WTC11 (cell line): ENCODE results near the gene PRKCSH. TPM values are rescaled to one million over a fixed set of nuclear protein-coding genes. Genes with fewer than 3 reads are reported as not detected.

Source experiments
- ATAC-seq: fragments of 200-7000 bp; cut with Tn5 transposase; 2 replicates; pipeline ENCODE4 v1.10.0; 2021; ENCODE audit warnings: mild to moderate bottlenecking, moderate library complexity
- CTCF ChIA-PET: fragments of 300-600 bp; sonication (Branson Sonifier 250); formaldehyde crosslinking; loops from one replicate; lab custom pipeline; 2021; ENCODE audit warnings: antibody characterized with exemption; lab: Charles Lee
- POLR2A ChIA-PET: fragments of 350-600 bp; sonication (Branson Sonifier 250); formaldehyde crosslinking; loops from one replicate; lab custom pipeline; 2021; ENCODE audit warnings: antibody characterized with exemption; lab: Charles Lee
- DNase-seq: peaks from one replicate; pipeline ENCODE4 v3.0.0; 2021; ENCODE audit warnings: low spot score
- H3K27ac Mint-ChIP-seq: 2 replicates; pipeline ENCODE4 v1.8.0; 2021; ENCODE audit warnings: mixed read lengths
- H3K27me3 Mint-ChIP-seq: 2 replicates; pipeline ENCODE4 v1.8.0; 2021; ENCODE audit warnings: low read depth, mild to moderate bottlenecking, moderate library complexity, mixed read lengths
- H3K36me3 Mint-ChIP-seq: 2 replicates; pipeline ENCODE4 v1.8.0; 2021; ENCODE audit warnings: mixed read lengths
- H3K4me1 Mint-ChIP-seq: 2 replicates; pipeline ENCODE4 v1.8.0; 2022; ENCODE audit warnings: mixed read lengths
- H3K4me3 Mint-ChIP-seq: 2 replicates; pipeline ENCODE4 v1.8.0; 2021; ENCODE audit warnings: mild to moderate bottlenecking, moderate library complexity, mixed read lengths
- H3K9me3 Mint-ChIP-seq: 2 replicates; pipeline ENCODE4 v1.8.0; 2021; ENCODE audit warnings: mixed read lengths
- ATF3 ChIP-seq: sonication (generic); formaldehyde crosslinking; conservative IDR thresholded peaks from 2 replicates; pipeline ENCODE4 v1.8.1; 2022; ENCODE audit warnings: mild to moderate bottlenecking, missing genetic modification reagents
- CREB1 ChIP-seq: sonication (generic); formaldehyde crosslinking; IDR thresholded peaks from 2 replicates; pipeline ENCODE4 v1.8.0; 2023; ENCODE audit warnings: mild to moderate bottlenecking, missing genetic modification reagents
- E2F1 ChIP-seq: sonication (generic); formaldehyde crosslinking; IDR thresholded peaks from 2 replicates; pipeline ENCODE4 v1.8.0; 2022; ENCODE audit warnings: mild to moderate bottlenecking, missing genetic modification reagents
- MXD4 ChIP-seq: fragments of 250-450 bp; sonication (Bioruptor Pico); IDR thresholded peaks from 2 replicates; pipeline ENCODE4 v1.8.0; 2021; ENCODE audit warnings: mild to moderate bottlenecking, moderate library complexity, borderline replicate concordance
- MYBL2 ChIP-seq: sonication (generic); formaldehyde crosslinking; IDR thresholded peaks from 2 replicates; pipeline ENCODE4 v1.8.1; 2023; ENCODE audit warnings: mild to moderate bottlenecking, moderate library complexity, missing genetic modification reagents
- OVOL2 ChIP-seq: fragments of 250-450 bp; sonication (Bioruptor Pico); IDR thresholded peaks from 2 replicates; pipeline ENCODE4 v1.9.0; 2021; ENCODE audit warnings: mild to moderate bottlenecking, borderline replicate concordance
- PREB ChIP-seq: sonication (generic); formaldehyde crosslinking; IDR thresholded peaks from 2 replicates; pipeline ENCODE4 v1.8.1; 2022; ENCODE audit warnings: mild to moderate bottlenecking, missing genetic modification reagents, moderate library complexity, borderline replicate concordance
- SMAD4 ChIP-seq: sonication (generic); formaldehyde crosslinking; IDR thresholded peaks from 2 replicates; pipeline ENCODE4 v1.8.0; 2022; ENCODE audit warnings: mild to moderate bottlenecking, missing genetic modification reagents
- TP53 ChIP-seq: sonication (generic); formaldehyde crosslinking; IDR thresholded peaks from 2 replicates; pipeline ENCODE4 v1.8.1; 2023; ENCODE audit warnings: mild to moderate bottlenecking, missing genetic modification reagents
- ZMAT4 ChIP-seq: fragments of 250-450 bp; sonication (Bioruptor Pico); IDR thresholded peaks from 2 replicates; pipeline ENCODE4 v1.9.0; 2021; ENCODE audit warnings: mild to moderate bottlenecking
- ZNF263 ChIP-seq: sonication (generic); formaldehyde crosslinking; IDR thresholded peaks from 2 replicates; pipeline ENCODE4 v1.8.1; 2022; ENCODE audit warnings: low read depth, mild to moderate bottlenecking, moderate library complexity, missing genetic modification reagents
- total RNA-seq: library from RNA; stranded (reverse); gene quantifications from 3 replicates; pipeline ENCODE4 v1.2.3, GENCODE V29; 2021
- TF ChIP-seq, protein P1 (sequence below): fragments of 250-450 bp; sonication (Bioruptor Pico); IDR thresholded peaks from 2 replicates; pipeline ENCODE4 v2.1.2; 2022; ENCODE audit warnings: mild to moderate bottlenecking, moderate library complexity
- TF ChIP-seq, protein P2 (sequence below): sonication (generic); formaldehyde crosslinking; IDR thresholded peaks from 2 replicates; pipeline ENCODE4 v1.8.0; 2022; ENCODE audit warnings: missing genetic modification reagents
- TF ChIP-seq, protein P3 (sequence below): fragments of 250-450 bp; sonication (Bioruptor Pico); IDR thresholded peaks from 2 replicates; pipeline ENCODE4 v1.9.0; 2021; ENCODE audit warnings: mild to moderate bottlenecking, borderline replicate concordance

PRKCSH gene
- total RNA-seq, 1 experiment from 2014 or later = 396 TPM

GRCh38 chr19:11416346-11417052 lies 18.9 kb upstream of the PRKCSH start:
- ATAC-seq (no peak), DNase-seq (no peak)
- Mint-ChIP-seq H3K4me1 (peaks cover 12% of the 10 kb centered on the region), H3K9me3 (no peaks in the 10 kb centered on the region), H3K36me3 (peaks cover 12% of the 10 kb centered on the region), H3K4me3 (peak overlapping the region; percentile 87), H3K27ac (peak overlapping the region; percentile 53; the same call in 1 of the 2 replicates), H3K27me3 (peaks cover 14% of the 10 kb centered on the region)
- ChIA-PET POLR2A (no interaction called here), CTCF (interaction anchor here (0.6 to 7.8 kb wide), 5 partner anchors 33 to 66 kb away, joined by 3 to 308 read pairs (median 8); partner anchors contain the start of gene EPOR)
- TF ChIP-seq ZMAT4 (no peak), ZNF263 (CRISPR knock-in tag) (no peak), PREB (CRISPR knock-in tag) (no peak), MXD4 (CRISPR knock-in tag) (no peak)

GRCh38 chr19:11418094-11418548 lies 17.3 kb upstream of the PRKCSH start:
- POLR2A ChIA-PET = interaction anchor here (1.0 to 7.8 kb wide), 7 partner anchors 13 to 72 kb away, joined by 4 to 115 read pairs (median 5); partner anchors contain the start of genes CCDC159, EPOR, ODAD3 and PRKCSH
- Mint-ChIP-seq H3K36me3 (peaks cover 6% of the 10 kb centered on the region; the same call in 1 of the 2 replicates), H3K4me3 (peak overlapping the region; percentile 87), H3K4me1 (peaks cover 15% of the 10 kb centered on the region), H3K27me3 (peaks cover 17% of the 10 kb centered on the region), H3K27ac (peak overlapping the region; percentile 98), H3K9me3 (no peaks in the 10 kb centered on the region)
- CTCF ChIA-PET = interaction anchor here (0.7 to 7.8 kb wide), 18 partner anchors 11 to 175 kb away, joined by 3 to 308 read pairs (median 5); partner anchors contain the start of genes CCDC159, EPOR, ODAD3 and PRKCSH
- ATAC-seq (no peak), DNase-seq (no peak)
- 0 out of 2 replicates have a peak, but pooled peaks have one; percentile 15 for TF ChIP-seq E2F1 (CRISPR knock-in tag)
- no peak for TF ChIP-seq OVOL2

GRCh38 chr19:11418549-11419506 lies 16.6 kb upstream of the PRKCSH start, which contains the start of gene RGL3:
Gene RGL3, minus strand, starts transcription at chr19:11419314. Its CDS starts 36 bp downstream, at chr19:11419278.
- DNase-seq (peak; percentile 93), ATAC-seq (peak; percentile 54)
- Mint-ChIP-seq H3K4me1 (peaks cover 19% of the 10 kb centered on the region), H3K36me3 (peaks cover 6% of the 10 kb centered on the region; the same call in 1 of the 2 replicates), H3K27ac (peak within 1 kb of the TSS; percentile 98), H3K4me3 (peak within 1 kb of the TSS; percentile 87), H3K9me3 (no peaks in the 10 kb centered on the region), H3K27me3 (peaks cover 24% of the 10 kb centered on the region)
- ChIA-PET CTCF (interaction anchor here (0.6 to 7.8 kb wide), 22 partner anchors 12 to 221 kb away, joined by 3 to 308 read pairs (median 5); partner anchors contain the start of genes CCDC159, EPOR, ODAD3 and PRKCSH), POLR2A (interaction anchor here (0.7 to 7.8 kb wide), 8 partner anchors 13 to 73 kb away, joined by 3 to 115 read pairs (median 5); partner anchors contain the start of genes CCDC159, EPOR, ODAD3 and PRKCSH)
- TF ChIP-seq CREB1 (CRISPR knock-in tag) (no peak), SMAD4 (CRISPR knock-in tag) (no peak), MYBL2 (CRISPR knock-in tag) (no peak; the same call in 1 of the 2 replicates), TP53 (CRISPR knock-in tag) (no peak), ATF3 (CRISPR knock-in tag) (no peak)
- TF ChIP-seq, protein P1, sequence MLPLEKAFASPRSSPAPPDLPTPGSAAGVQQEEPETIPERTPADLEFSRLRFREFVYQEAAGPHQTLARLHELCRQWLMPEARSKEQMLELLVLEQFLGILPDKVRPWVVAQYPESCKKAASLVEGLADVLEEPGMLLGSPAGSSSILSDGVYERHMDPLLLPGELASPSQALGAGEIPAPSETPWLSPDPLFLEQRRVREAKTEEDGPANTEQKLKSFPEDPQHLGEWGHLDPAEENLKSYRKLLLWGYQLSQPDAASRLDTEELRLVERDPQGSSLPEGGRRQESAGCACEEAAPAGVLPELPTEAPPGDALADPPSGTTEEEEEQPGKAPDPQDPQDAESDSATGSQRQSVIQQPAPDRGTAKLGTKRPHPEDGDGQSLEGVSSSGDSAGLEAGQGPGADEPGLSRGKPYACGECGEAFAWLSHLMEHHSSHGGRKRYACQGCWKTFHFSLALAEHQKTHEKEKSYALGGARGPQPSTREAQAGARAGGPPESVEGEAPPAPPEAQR (CRISPR knock-in tag) = no peak
- TF ChIP-seq, protein P2, sequence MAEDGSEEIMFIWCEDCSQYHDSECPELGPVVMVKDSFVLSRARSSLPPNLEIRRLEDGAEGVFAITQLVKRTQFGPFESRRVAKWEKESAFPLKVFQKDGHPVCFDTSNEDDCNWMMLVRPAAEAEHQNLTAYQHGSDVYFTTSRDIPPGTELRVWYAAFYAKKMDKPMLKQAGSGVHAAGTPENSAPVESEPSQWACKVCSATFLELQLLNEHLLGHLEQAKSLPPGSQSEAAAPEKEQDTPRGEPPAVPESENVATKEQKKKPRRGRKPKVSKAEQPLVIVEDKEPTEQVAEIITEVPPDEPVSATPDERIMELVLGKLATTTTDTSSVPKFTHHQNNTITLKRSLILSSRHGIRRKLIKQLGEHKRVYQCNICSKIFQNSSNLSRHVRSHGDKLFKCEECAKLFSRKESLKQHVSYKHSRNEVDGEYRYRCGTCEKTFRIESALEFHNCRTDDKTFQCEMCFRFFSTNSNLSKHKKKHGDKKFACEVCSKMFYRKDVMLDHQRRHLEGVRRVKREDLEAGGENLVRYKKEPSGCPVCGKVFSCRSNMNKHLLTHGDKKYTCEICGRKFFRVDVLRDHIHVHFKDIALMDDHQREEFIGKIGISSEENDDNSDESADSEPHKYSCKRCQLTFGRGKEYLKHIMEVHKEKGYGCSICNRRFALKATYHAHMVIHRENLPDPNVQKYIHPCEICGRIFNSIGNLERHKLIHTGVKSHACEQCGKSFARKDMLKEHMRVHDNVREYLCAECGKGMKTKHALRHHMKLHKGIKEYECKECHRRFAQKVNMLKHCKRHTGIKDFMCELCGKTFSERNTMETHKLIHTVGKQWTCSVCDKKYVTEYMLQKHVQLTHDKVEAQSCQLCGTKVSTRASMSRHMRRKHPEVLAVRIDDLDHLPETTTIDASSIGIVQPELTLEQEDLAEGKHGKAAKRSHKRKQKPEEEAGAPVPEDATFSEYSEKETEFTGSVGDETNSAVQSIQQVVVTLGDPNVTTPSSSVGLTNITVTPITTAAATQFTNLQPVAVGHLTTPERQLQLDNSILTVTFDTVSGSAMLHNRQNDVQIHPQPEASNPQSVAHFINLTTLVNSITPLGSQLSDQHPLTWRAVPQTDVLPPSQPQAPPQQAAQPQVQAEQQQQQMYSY (CRISPR knock-in tag) = no peak
- TF ChIP-seq, protein P3, sequence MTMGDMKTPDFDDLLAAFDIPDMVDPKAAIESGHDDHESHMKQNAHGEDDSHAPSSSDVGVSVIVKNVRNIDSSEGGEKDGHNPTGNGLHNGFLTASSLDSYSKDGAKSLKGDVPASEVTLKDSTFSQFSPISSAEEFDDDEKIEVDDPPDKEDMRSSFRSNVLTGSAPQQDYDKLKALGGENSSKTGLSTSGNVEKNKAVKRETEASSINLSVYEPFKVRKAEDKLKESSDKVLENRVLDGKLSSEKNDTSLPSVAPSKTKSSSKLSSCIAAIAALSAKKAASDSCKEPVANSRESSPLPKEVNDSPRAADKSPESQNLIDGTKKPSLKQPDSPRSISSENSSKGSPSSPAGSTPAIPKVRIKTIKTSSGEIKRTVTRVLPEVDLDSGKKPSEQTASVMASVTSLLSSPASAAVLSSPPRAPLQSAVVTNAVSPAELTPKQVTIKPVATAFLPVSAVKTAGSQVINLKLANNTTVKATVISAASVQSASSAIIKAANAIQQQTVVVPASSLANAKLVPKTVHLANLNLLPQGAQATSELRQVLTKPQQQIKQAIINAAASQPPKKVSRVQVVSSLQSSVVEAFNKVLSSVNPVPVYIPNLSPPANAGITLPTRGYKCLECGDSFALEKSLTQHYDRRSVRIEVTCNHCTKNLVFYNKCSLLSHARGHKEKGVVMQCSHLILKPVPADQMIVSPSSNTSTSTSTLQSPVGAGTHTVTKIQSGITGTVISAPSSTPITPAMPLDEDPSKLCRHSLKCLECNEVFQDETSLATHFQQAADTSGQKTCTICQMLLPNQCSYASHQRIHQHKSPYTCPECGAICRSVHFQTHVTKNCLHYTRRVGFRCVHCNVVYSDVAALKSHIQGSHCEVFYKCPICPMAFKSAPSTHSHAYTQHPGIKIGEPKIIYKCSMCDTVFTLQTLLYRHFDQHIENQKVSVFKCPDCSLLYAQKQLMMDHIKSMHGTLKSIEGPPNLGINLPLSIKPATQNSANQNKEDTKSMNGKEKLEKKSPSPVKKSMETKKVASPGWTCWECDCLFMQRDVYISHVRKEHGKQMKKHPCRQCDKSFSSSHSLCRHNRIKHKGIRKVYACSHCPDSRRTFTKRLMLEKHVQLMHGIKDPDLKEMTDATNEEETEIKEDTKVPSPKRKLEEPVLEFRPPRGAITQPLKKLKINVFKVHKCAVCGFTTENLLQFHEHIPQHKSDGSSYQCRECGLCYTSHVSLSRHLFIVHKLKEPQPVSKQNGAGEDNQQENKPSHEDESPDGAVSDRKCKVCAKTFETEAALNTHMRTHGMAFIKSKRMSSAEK (CRISPR knock-in tag) = no peak
